IPS-18c (cell line): ENCODE data around the gene COL19A1.

Experiments used
- H3K4me3 ChIP-seq: 2 replicates; pipeline ENCODE4 v1.7.0; 2013; ENCODE audit warnings: low read depth, mild to moderate bottlenecking, low read length, moderate library complexity; ENCODE audit not compliant: insufficient read depth
- H3K9me3 ChIP-seq: one replicate; pipeline ENCODE4 v1.6.1; 2013; ENCODE audit warnings: mild to moderate bottlenecking, low read length, moderate library complexity; ENCODE audit not compliant: control insufficient read depth, insufficient read depth

The COL19A1 gene

DNA sequence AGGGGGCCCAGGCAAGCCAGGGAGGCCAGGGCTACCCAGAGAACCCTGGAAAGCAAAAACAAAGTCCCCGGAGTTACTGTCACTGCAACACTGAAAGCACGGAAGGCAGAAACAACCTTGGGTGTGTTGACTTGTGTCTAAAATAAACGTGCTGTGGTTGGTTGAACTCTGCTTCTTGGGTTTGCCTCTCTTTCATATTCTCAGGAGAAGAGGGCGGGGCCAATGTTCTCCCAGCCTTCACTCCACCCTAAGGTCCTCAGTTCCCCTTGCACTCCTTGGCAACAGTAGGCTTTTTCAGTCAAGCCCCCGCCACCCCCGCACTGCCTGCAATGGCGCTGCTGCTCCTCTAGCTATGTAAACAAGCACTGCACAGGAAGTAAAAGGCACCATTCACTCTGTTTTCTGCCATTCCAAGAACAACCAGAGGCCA is 375.6 kb downstream of the COL19A1 start:
- H3K4me3 ChIP-seq, result no peak overlapping the region
- H3K9me3 ChIP-seq, result no peaks in the 10 kb centered on the region

DNA sequence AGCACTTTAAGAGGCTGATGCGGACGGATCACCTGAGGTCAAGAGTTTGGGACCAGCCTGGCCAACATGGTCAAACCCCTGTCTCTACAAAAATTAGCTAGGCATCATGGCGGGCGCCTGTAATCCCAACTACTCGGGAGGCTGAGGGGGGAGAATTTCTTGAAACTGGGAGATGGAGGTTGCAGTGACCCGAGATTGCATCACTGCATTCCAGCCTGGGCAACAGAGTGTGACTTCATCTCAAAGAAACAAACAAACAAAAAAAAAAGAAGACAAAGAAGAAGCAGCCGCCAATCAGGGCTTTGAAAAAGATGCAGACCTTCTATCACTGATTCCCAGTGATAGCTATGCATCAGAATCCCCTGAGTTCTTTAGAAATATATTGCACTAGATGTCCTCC is 379.8 kb downstream of the COL19A1 start:
- H3K9me3 ChIP-seq, result no peaks in the 10 kb centered on the region
- no peak overlapping the region for H3K4me3 ChIP-seq

DNA sequence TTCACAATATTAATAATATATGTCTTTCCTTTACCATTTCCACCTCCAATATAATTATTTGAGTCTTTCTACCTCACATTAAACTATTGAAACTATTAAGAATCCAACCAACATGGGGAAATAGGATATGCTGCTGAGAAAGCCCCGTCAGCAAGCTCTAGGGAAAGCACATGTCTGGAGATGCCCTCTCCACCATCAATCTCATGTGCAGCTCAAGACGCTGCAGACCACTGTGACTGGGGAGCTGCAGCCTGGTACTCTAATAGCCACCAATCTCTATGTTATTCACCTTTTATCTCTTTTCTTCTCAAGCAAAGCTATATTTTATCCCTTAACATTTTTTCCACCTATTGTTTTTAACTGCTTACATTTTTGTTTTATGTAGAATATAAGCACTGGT is 386.2 kb downstream of the COL19A1 start:
- H3K4me3 ChIP-seq, result no peak overlapping the region
- no peaks in the 10 kb centered on the region for H3K9me3 ChIP-seq

DNA sequence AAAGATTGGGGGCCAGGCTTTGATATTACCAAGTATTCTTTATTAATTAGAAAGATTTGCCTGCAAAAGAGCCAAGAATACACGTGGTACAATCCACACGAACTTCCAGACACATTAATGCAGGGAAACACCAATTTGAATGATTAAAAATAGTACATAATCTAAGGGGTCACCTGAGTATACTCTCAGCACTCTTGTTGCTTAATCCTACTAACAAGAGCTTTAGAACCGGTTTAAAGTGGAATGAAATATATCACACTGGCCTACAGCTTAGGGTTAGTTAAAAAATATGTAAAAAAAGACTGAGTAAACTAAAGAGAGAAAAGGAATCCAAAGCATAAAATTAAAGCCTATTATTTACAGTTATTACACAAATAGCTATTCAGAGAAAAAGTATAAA is 387.6 kb downstream of the COL19A1 start:
- Histone ChIP-seq H3K4me3 (no peak overlapping the region), H3K9me3 (no peaks in the 10 kb centered on the region)

DNA sequence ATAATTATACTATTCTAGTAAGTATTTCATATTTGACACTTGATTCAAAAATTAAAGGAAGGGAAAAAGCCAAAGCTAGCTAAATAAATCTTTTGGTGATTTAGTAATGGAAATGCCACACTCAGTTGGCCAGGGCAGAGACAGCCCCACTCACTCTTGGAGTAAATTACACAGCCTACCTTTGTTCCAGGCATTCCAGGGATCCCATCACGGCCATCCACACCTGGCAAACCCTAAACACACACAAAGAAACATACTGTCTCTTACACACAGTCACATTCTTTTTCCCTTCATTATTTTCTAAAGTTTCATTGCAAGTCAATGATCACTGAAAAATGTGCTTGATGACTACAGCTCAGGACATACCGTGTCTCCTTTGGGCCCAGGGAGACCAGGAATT is 388.4 kb downstream of the COL19A1 start:
- H3K4me3 ChIP-seq, result no peak overlapping the region
- H3K9me3 ChIP-seq, result no peaks in the 10 kb centered on the region

DNA sequence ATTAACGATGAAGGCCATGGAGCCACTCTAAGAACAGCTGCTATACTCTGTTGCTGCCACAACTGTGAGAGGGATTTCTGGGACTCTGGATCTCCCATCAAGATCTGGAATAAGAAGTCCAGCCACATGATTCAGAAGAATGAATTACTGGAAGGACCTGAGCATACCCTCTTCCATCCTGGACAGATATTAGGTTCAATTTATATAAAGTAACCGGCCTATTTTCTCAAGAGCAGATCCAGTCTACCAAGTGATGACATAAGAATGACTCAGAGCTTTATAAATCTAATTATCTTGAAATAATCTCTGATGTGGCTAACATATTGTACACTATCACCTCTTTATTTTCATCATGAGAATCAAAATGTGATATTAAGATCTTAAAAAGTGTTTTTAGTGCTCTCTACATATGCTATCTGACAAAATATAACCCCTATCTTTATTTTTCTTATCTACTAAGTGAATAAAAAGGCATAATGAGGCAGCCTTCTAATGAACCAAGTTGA is 391.5 kb downstream of the COL19A1 start:
- Histone ChIP-seq H3K4me3 (no peak overlapping the region), H3K9me3 (no peaks in the 10 kb centered on the region)

DNA sequence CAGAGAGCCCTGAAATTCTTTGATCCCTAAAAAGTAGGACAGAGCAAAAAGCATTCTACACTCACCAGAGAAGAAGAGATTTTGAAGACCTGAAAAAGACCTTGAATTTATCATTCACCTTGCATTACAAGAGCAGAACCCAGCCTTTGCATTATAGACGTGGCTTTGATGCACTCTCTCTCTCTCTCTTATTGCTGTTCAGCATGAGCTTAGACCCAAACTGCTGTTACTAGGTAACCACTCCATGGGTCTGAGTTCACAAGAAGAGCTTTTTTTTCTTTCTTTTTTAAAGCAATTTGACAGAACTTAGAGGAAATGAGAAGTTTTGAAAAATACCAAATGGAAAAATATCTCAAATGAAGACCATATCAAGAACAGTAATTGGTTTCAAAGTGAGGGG is 392.1 kb downstream of the COL19A1 start:
- Histone ChIP-seq H3K4me3 (no peak overlapping the region), H3K9me3 (no peaks in the 10 kb centered on the region)
